NB4 (cell line): ENCODE results near the gene TIFAB.

Source experiments
- CTCF ChIP-seq: IDR thresholded peaks from one replicate; pipeline ENCODE4 v1.5.1; 2012; ENCODE audit warnings: low read depth, low read length
- MYC ChIP-seq: IDR thresholded peaks from 2 replicates; pipeline ENCODE4 v1.6.1; 2011; ENCODE audit warnings: low read depth, low read length
- POLR2A ChIP-seq: IDR thresholded peaks from 2 replicates; pipeline ENCODE4 v1.6.1; 2011; ENCODE audit warnings: mild to moderate bottlenecking; ENCODE audit not compliant: insufficient read length; ENCODE audit errors: extremely low read depth

GRCh38 chr5:135491552-135492318, 39.6 kb upstream of the TIFAB start:
- TF ChIP-seq CTCF (no peak), POLR2A (no peak), MYC (no peak)
